HCT116 (cell line): Measurements from ENCODE around the gene TAF11L12. TPM values are rescaled to one million over a fixed set of nuclear protein-coding genes. Genes with fewer than 3 reads are reported as not detected.

Experiments
- ATAC-seq: fragments of 200-7000 bp; cut with Tn5 transposase; 2 replicates; pipeline ENCODE4 v1.9.1; 2020; ENCODE audit warnings: mild to moderate bottlenecking, moderate library complexity
- BruUV-seq: library from RNA; stranded (reverse); fragments of 400-500 nt; replicated peaks from 2 replicates; lab custom pipeline; 2021; lab: Mats Ljungman, UMichigan
- CTCF ChIA-PET: fragments of 300-600 bp; sonication (Branson Sonifier 250); formaldehyde crosslinking; loops from one replicate; lab custom pipeline; 2021; ENCODE audit warnings: antibody characterized with exemption; lab: Charles Lee
- POLR2A ChIA-PET: fragments of 300-600, 350-600 bp; sonication (Branson Sonifier 250); formaldehyde crosslinking; loops from one replicate; lab custom pipeline; 2021; ENCODE audit warnings: antibody characterized with exemption; lab: Charles Lee
- RAD21 ChIA-PET, 2 experiments: fragments of 300-600 bp; sonication (Branson Sonifier 250); formaldehyde crosslinking; loops; one replicate each; lab custom pipeline; 2023; ENCODE audit warnings: low total read pairs in 2 of 2; ENCODE audit not compliant: uncharacterized antibody in 2 of 2, unreplicated experiment in 2 of 2, low non-redundant PET in 1 of 2; lab: Charles Lee
- DNase-seq: peaks from one replicate; pipeline ENCODE4 v3.0.0-alpha.2; 2010; ENCODE audit warnings: low read depth, low spot score
- H2AFZ ChIP-seq: fragments of 200-600 bp; shearing (Covaris generic), sonication (generic); 2 replicates; pipeline ENCODE4 v1.6.1; 2017; ENCODE audit warnings: low read depth, mixed run types, mixed read lengths, antibody characterized with exemption, low read length; ENCODE audit not compliant: poor library complexity, severe bottlenecking
- H3K27ac ChIP-seq: 2 replicates; pipeline ENCODE4 v1.5.1; 2012; ENCODE audit warnings: low read depth, low read length
- H3K27me3 ChIP-seq: fragments of 200-600 bp; sonication (generic); 2 replicates; pipeline ENCODE4 v1.6.1; 2016; ENCODE audit warnings: mixed run types, low read length, mixed read lengths; ENCODE audit not compliant: insufficient read depth
- H3K36me3 ChIP-seq, 2 experiments: fragments of 200-500 bp in 1 of 2; fragments of 200-600 bp in 1 of 2; sonication (Bioruptor generic) in 1 of 2; sonication (generic) in 1 of 2; 2 replicates each; pipeline versions ENCODE4 v1.5.1 to v1.6.1; 2014 to 2016; ENCODE audit warnings: low read length in 2 of 2, inconsistent platforms in 1 of 2, mixed read lengths in 1 of 2, mixed run types in 1 of 2; ENCODE audit not compliant: insufficient read depth in 2 of 2, control insufficient read depth in 1 of 2
- H3K4me1 ChIP-seq, 2 experiments: fragments of 200-600 bp in 1 of 2; sonication (generic) in 1 of 2; 2 replicates each; pipeline versions ENCODE4 v1.5.1 to v1.6.1; 2012 to 2017; ENCODE audit warnings: low read length in 2 of 2, inconsistent platforms in 1 of 2, mild to moderate bottlenecking in 1 of 2, mixed read lengths in 1 of 2, mixed run types in 1 of 2, moderate library complexity in 1 of 2; ENCODE audit not compliant: insufficient read depth in 2 of 2, control insufficient read depth in 1 of 2
- H3K4me2 ChIP-seq: fragments of 200-600 bp; sonication (generic); 2 replicates; pipeline ENCODE4 v1.6.1; 2017; ENCODE audit warnings: mixed run types, low read length, mixed read lengths
- H3K4me3 ChIP-seq, 2 experiments: fragments of 200-600 bp in 1 of 2; sonication (generic) in 1 of 2; replicated peaks in 1 of 2; 2 replicates each; pipeline ENCODE4 v1.5.1; 2011 to 2016; ENCODE audit warnings: low read length in 2 of 2, control low read depth in 1 of 2, low read depth in 1 of 2, mild to moderate bottlenecking in 1 of 2, mixed read lengths in 1 of 2, mixed run types in 1 of 2
- H3K79me2 ChIP-seq: fragments of 200-600 bp; sonication (generic); 2 replicates; pipeline ENCODE4 v1.6.1; 2017; ENCODE audit warnings: mild to moderate bottlenecking, mixed run types, low read length, moderate library complexity, mixed read lengths; ENCODE audit not compliant: insufficient read depth
- H3K9ac ChIP-seq: fragments of 200-600 bp; sonication (generic); 2 replicates; pipeline ENCODE4 v1.6.1; 2016; ENCODE audit warnings: low read length, mixed read lengths
- H3K9me2 ChIP-seq: fragments of 200-600 bp; sonication (generic), shearing (Covaris generic); 2 replicates; pipeline ENCODE4 v1.6.1; 2017; ENCODE audit warnings: mixed run types, mild to moderate bottlenecking, moderate library complexity; ENCODE audit not compliant: insufficient read depth
- H3K9me3 ChIP-seq, 2 experiments: fragments of 200-500 bp in 1 of 2; fragments of 200-600 bp in 1 of 2; sonication (Bioruptor generic) in 1 of 2; sonication (generic) in 1 of 2; 2 replicates each; pipeline ENCODE4 v1.6.1; 2014 to 2017; ENCODE audit warnings: low read length in 2 of 2, mixed read lengths in 2 of 2, inconsistent platforms in 1 of 2, low read depth in 1 of 2, mild to moderate bottlenecking in 1 of 2, mixed run types in 1 of 2, moderate library complexity in 1 of 2; ENCODE audit not compliant: control insufficient read depth in 1 of 2, insufficient read depth in 1 of 2
- H4K20me1 ChIP-seq: fragments of 200-600 bp; sonication (generic), shearing (Covaris generic); 2 replicates; pipeline ENCODE4 v1.6.1; 2017; ENCODE audit warnings: mixed run types, mild to moderate bottlenecking, moderate library complexity; ENCODE audit not compliant: insufficient read depth
- CBX3 ChIP-seq: IDR thresholded peaks from 2 replicates; pipeline ENCODE4 v1.6.1; 2012; ENCODE audit warnings: low read depth
- CEBPB ChIP-seq: IDR thresholded peaks from 2 replicates; pipeline ENCODE4 v1.6.1; 2012; ENCODE audit warnings: low read depth
- ELF1 ChIP-seq: IDR thresholded peaks from 2 replicates; pipeline ENCODE4 v1.6.1; 2012; ENCODE audit warnings: low read depth, borderline replicate concordance
- EZH2 ChIP-seq: fragments of 200-600 bp; sonication (generic); IDR thresholded peaks from 2 replicates; pipeline ENCODE4 v1.6.1; 2017; ENCODE audit warnings: antibody characterized with exemption, mixed run types
- EZH2phosphoT487 ChIP-seq: fragments of 200-600 bp; IDR thresholded peaks from 2 replicates; pipeline ENCODE4 v1.6.1; 2018; ENCODE audit warnings: antibody characterized with exemption, borderline replicate concordance
- JUND ChIP-seq: IDR thresholded peaks from 2 replicates; pipeline ENCODE4 v1.6.1; 2012
- POLR2A ChIP-seq: IDR thresholded peaks from 2 replicates; pipeline ENCODE4 v1.7.0; 2011; ENCODE audit warnings: borderline replicate concordance; ENCODE audit not compliant: insufficient read depth, insufficient read length; ENCODE audit errors: extremely low read depth
- SP1 ChIP-seq: IDR thresholded peaks from 2 replicates; pipeline ENCODE4 v1.6.1; 2012; ENCODE audit warnings: low read depth
- SRF ChIP-seq: IDR thresholded peaks from 2 replicates; pipeline ENCODE4 v1.6.1; 2012; ENCODE audit warnings: low read depth
- YY1 ChIP-seq: IDR thresholded peaks from 2 replicates; pipeline ENCODE4 v1.6.1; 2011; ENCODE audit warnings: low read length, low read depth, moderate library complexity, mild to moderate bottlenecking; ENCODE audit not compliant: insufficient replicate concordance; ENCODE audit errors: extremely low read depth
- intact Hi-C: fragments of 100-400 bp; cut with micrococcal nuclease; formaldehyde crosslinking; loops from 2 replicates; pipeline ENCODE4 v1.10.0; 2022
- total RNA-seq: library from RNA; stranded (reverse); gene quantifications from one replicate; pipeline ENCODE4 v1.2.1, GENCODE V29; 2021; ENCODE audit not compliant: unreplicated experiment
- TF ChIP-seq, protein P1 (sequence below): IDR thresholded peaks from 2 replicates; pipeline ENCODE4 v1.6.1; 2011; ENCODE audit warnings: mild to moderate bottlenecking, low read length, moderate library complexity; ENCODE audit not compliant: insufficient replicate concordance; ENCODE audit errors: extremely low read depth
- TF ChIP-seq, protein P2 (sequence below): IDR thresholded peaks from 2 replicates; pipeline ENCODE4 v1.6.1; 2012
- TF ChIP-seq, protein P3 (sequence below), 3 experiments: fragments of 200-600 bp in 1 of 3; sonication (generic) in 1 of 3; IDR thresholded peaks in 2 of 3; conservative IDR thresholded peaks in 1 of 3; 2 replicates each; pipeline ENCODE4 v1.5.1; 2012 to 2017; ENCODE audit warnings: low read depth in 2 of 3, low read length in 2 of 3, antibody characterized with exemption in 1 of 3, borderline replicate concordance in 1 of 3, control low read depth in 1 of 3, mild to moderate bottlenecking in 1 of 3, mixed read lengths in 1 of 3, mixed run types in 1 of 3, moderate library complexity in 1 of 3; ENCODE audit not compliant: insufficient read depth in 1 of 3

The TAF11L12 gene
- total RNA-seq, 1 experiment from 2014 or later, result not detected

DNA sequence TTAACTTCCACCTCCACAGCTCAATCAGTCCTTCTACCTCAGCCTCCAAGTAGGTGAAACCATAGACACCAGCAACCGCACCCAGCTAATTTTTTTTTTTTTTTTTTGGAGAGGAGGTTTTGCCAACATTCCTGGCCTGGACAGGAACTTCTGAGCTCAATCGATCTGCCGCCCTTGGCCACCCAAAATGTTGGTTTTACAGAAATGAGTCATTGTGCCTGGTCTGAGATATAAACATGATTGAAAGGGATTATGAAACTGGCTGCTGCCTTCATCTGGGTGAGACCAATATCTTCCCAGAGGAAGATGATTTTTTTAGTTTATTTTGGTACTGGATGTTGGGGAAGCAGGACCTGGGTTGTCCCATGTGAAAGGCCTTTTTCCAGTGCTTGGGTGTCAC lies 9.2 kb downstream of the TAF11L12 start:
- CTCF ChIA-PET, result no interaction called here
- intact Hi-C loops, result no loop called here
- H3K4me2 ChIP-seq, result no peak overlapping the region

DNA sequence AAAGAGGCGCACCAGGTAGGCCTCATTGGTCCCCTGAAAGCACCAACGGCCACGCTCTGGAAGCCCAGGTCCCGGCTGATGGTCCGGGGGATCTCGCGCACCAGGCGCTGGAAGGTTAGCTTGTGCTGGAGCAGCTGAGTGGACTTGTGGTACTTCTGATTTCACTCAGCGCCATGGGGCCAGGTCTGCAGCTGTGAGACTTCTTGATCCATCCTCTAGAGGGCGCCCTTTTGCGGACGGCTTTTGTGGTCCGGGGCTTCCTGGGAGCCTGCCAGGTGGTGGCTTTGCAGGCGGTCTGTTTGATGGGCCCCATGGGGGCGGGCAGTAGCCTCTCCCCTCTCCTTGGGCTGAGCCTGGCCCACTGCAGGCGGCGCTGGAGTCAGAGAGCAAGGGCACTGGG lies 10.4 kb downstream of the TAF11L12 start:
- no TSS peak for BruUV-seq

More for the DNA sequence above, 9.2 kb downstream of the TAF11L12 start:
- ChIA-PET RAD21 (no interaction called here), POLR2A (no interaction called here)
- Histone ChIP-seq H2AFZ (no peak overlapping the region), H3K4me1 (no peaks in the 10 kb centered on the region), H4K20me1 (no peaks in the 10 kb centered on the region), H3K36me3 (no peaks in the 10 kb centered on the region), H3K9ac (no peak overlapping the region), H3K4me3 (no peak overlapping the region), H3K9me3 (no peaks in the 10 kb centered on the region; a peak in 1 of 4 replicates), H3K9me2 (no peaks in the 10 kb centered on the region), H3K27ac (no peak overlapping the region), H3K79me2 (no peaks in the 10 kb centered on the region), H3K27me3 (no peaks in the 10 kb centered on the region)
- TF ChIP-seq CBX3 (no peak), CEBPB (no peak), SRF (no peak), ELF1 (no peak), JUND (no peak), EZH2 (no peak), POLR2A (no peak), SP1 (no peak), YY1 (no peak), EZH2phosphoT487 (no peak)
- TF ChIP-seq, protein P1, sequence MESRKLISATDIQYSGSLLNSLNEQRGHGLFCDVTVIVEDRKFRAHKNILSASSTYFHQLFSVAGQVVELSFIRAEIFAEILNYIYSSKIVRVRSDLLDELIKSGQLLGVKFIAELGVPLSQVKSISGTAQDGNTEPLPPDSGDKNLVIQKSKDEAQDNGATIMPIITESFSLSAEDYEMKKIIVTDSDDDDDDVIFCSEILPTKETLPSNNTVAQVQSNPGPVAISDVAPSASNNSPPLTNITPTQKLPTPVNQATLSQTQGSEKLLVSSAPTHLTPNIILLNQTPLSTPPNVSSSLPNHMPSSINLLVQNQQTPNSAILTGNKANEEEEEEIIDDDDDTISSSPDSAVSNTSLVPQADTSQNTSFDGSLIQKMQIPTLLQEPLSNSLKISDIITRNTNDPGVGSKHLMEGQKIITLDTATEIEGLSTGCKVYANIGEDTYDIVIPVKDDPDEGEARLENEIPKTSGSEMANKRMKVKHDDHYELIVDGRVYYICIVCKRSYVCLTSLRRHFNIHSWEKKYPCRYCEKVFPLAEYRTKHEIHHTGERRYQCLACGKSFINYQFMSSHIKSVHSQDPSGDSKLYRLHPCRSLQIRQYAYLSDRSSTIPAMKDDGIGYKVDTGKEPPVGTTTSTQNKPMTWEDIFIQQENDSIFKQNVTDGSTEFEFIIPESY, result no peak
- no peak for DNase-seq
- no peak for ATAC-seq
- BruUV-seq, result no TSS peak

More for the DNA sequence above, 10.4 kb downstream of the TAF11L12 start:
- no peaks in the 10 kb centered on the region for H3K79me2 ChIP-seq
- RAD21 ChIA-PET, result no interaction called here
- no peak overlapping the region for H2AFZ ChIP-seq
- H4K20me1 ChIP-seq, result no peaks in the 10 kb centered on the region
- POLR2A ChIA-PET, result no interaction called here
- H3K4me1 ChIP-seq, result no peaks in the 10 kb centered on the region
- no peaks in the 10 kb centered on the region; a peak in 1 of 4 replicates for H3K9me3 ChIP-seq
- H3K9ac ChIP-seq, result no peak overlapping the region
- H3K36me3 ChIP-seq, result no peaks in the 10 kb centered on the region
- intact Hi-C loops, result no loop called here
- H3K27ac ChIP-seq, result no peak overlapping the region
- no peak for ATAC-seq
- CTCF ChIA-PET, result no interaction called here
- H3K27me3 ChIP-seq, result no peaks in the 10 kb centered on the region
- H3K9me2 ChIP-seq, result no peaks in the 10 kb centered on the region
- H3K4me3 ChIP-seq, result no peak overlapping the region
- H3K4me2 ChIP-seq, result no peak overlapping the region
- TF ChIP-seq SRF, result no peak
- TF ChIP-seq, protein P2, sequence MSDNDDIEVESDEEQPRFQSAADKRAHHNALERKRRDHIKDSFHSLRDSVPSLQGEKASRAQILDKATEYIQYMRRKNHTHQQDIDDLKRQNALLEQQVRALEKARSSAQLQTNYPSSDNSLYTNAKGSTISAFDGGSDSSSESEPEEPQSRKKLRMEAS, result no peak
- TF ChIP-seq, protein P3, sequence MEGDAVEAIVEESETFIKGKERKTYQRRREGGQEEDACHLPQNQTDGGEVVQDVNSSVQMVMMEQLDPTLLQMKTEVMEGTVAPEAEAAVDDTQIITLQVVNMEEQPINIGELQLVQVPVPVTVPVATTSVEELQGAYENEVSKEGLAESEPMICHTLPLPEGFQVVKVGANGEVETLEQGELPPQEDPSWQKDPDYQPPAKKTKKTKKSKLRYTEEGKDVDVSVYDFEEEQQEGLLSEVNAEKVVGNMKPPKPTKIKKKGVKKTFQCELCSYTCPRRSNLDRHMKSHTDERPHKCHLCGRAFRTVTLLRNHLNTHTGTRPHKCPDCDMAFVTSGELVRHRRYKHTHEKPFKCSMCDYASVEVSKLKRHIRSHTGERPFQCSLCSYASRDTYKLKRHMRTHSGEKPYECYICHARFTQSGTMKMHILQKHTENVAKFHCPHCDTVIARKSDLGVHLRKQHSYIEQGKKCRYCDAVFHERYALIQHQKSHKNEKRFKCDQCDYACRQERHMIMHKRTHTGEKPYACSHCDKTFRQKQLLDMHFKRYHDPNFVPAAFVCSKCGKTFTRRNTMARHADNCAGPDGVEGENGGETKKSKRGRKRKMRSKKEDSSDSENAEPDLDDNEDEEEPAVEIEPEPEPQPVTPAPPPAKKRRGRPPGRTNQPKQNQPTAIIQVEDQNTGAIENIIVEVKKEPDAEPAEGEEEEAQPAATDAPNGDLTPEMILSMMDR (IDR thresholded peaks at IDR 0.05 in 2 of 3, conservative IDR thresholded peaks at IDR 0.05 in 1 of 3; ENCODE audit: borderline replicate concordance in 1 of 3, insufficient read depth in 1 of 3, low read depth in 2 of 3, low read length in 2 of 3), result peak in 1 of 3 experiments; percentile 32; a peak in 2 of 6 replicates
- TF ChIP-seq, all 23 proteins: peak for 1
- DNase-seq, result no peak
